ENCODE results near the gene RPS6KA5. TPM values are rescaled to one million over a fixed set of nuclear protein-coding genes. Genes with fewer than 3 reads are reported as not detected.

RPS6KA5 gene
- total RNA-seq, 1 donor from 2014 or later = 1.0 TPM

- no peak overlapping the region for H3K27ac ChIP-seq (ENCODE audit: low read depth, low read length)
- no peaks in the 10 kb centered on the region for H3K4me1 Mint-ChIP-seq (ENCODE audit: low read depth, unreplicated experiment)
- H3K36me3 ChIP-seq (ENCODE audit: insufficient read depth, low read length) = no peaks in the 10 kb centered on the region
- DNase-seq (ENCODE audit: low read depth) = no peak
- H3K4me1 ChIP-seq (ENCODE audit: insufficient read depth, low read length) = no peaks in the 10 kb centered on the region
- H3K36me3 Mint-ChIP-seq (ENCODE audit: low read depth, unreplicated experiment) = no peaks in the 10 kb centered on the region
- H3K9me3 Mint-ChIP-seq (ENCODE audit: unreplicated experiment) = no peaks in the 10 kb centered on the region
- H3K4me3 Mint-ChIP-seq (ENCODE audit: unreplicated experiment) = no peak overlapping the region
- H3K27me3 ChIP-seq (ENCODE audit: insufficient read depth, low read length) = no peaks in the 10 kb centered on the region
- no peak overlapping the region for H3K4me2 ChIP-seq (ENCODE audit: low read length)
- no peak overlapping the region for H3K27ac Mint-ChIP-seq (ENCODE audit: unreplicated experiment)
- H3K79me2 ChIP-seq (ENCODE audit: insufficient read depth, low read length) = no peaks in the 10 kb centered on the region
- H3K4me3 ChIP-seq (ENCODE audit: insufficient read depth, low read depth, low read length) = no peak overlapping the region
- H3K9ac ChIP-seq (ENCODE audit: low read length) = no peak overlapping the region
- TF ChIP-seq, protein P1, sequence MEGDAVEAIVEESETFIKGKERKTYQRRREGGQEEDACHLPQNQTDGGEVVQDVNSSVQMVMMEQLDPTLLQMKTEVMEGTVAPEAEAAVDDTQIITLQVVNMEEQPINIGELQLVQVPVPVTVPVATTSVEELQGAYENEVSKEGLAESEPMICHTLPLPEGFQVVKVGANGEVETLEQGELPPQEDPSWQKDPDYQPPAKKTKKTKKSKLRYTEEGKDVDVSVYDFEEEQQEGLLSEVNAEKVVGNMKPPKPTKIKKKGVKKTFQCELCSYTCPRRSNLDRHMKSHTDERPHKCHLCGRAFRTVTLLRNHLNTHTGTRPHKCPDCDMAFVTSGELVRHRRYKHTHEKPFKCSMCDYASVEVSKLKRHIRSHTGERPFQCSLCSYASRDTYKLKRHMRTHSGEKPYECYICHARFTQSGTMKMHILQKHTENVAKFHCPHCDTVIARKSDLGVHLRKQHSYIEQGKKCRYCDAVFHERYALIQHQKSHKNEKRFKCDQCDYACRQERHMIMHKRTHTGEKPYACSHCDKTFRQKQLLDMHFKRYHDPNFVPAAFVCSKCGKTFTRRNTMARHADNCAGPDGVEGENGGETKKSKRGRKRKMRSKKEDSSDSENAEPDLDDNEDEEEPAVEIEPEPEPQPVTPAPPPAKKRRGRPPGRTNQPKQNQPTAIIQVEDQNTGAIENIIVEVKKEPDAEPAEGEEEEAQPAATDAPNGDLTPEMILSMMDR (IDR thresholded peaks at IDR 0.05; ENCODE audit: insufficient read depth, low read depth, low read length) = no peak
- TF ChIP-seq EZH2 (IDR thresholded peaks at IDR 0.05; ENCODE audit: insufficient read depth, low read length) = no peak
- no peaks in the 10 kb centered on the region for H3K9me3 ChIP-seq (ENCODE audit: insufficient read depth, low read depth, low read length)
- FAIRE-seq = no peak
- no peaks in the 10 kb centered on the region for H3K27me3 Mint-ChIP-seq (ENCODE audit: low read depth, unreplicated experiment)
- no peaks in the 10 kb centered on the region for H4K20me1 ChIP-seq (ENCODE audit: insufficient read depth, low read length)
- H2AFZ ChIP-seq (ENCODE audit: low read depth, low read length) = no peak overlapping the region
These were observed 166.2 kb downstream of the RPS6KA5 start for GRCh38 chr14:90894241-90894640.

DNA sequence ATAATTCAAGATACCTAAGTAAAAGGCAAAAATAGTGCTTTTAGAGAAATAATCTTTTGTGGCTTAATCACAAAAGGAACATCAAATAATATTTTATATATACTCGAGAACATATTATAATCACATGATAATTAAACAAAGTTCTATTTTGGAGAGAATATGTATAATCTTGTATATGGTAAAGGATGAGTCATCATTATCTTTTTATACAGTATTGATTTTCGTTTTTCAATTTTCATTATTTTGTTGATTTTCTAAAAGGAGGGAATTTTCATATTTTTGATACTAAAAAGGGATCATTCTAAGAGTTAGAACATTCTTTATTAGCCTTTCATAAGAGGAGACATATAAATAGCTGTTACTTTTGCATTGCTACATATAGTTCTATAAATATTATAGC lies 166.9 kb downstream of the RPS6KA5 start:
- Mint-ChIP-seq H3K9me3 (ENCODE audit: unreplicated experiment) (no peaks in the 10 kb centered on the region), H3K27ac (ENCODE audit: unreplicated experiment) (no peak overlapping the region), H3K4me3 (ENCODE audit: unreplicated experiment) (no peak overlapping the region), H3K27me3 (ENCODE audit: low read depth, unreplicated experiment) (no peaks in the 10 kb centered on the region), H3K36me3 (ENCODE audit: low read depth, unreplicated experiment) (no peaks in the 10 kb centered on the region), H3K4me1 (ENCODE audit: low read depth, unreplicated experiment) (no peaks in the 10 kb centered on the region)
- Histone ChIP-seq H3K27ac (ENCODE audit: low read depth, low read length) (no peak overlapping the region), H2AFZ (ENCODE audit: low read depth, low read length) (no peak overlapping the region), H3K4me3 (ENCODE audit: insufficient read depth, low read depth, low read length) (no peak overlapping the region), H3K9me3 (ENCODE audit: insufficient read depth, low read depth, low read length) (no peaks in the 10 kb centered on the region), H3K36me3 (ENCODE audit: insufficient read depth, low read length) (no peaks in the 10 kb centered on the region), H4K20me1 (ENCODE audit: insufficient read depth, low read length) (no peaks in the 10 kb centered on the region), H3K4me2 (ENCODE audit: low read length) (no peak overlapping the region), H3K27me3 (ENCODE audit: insufficient read depth, low read length) (no peaks in the 10 kb centered on the region), H3K4me1 (ENCODE audit: insufficient read depth, low read length) (no peaks in the 10 kb centered on the region), H3K79me2 (ENCODE audit: insufficient read depth, low read length) (no peaks in the 10 kb centered on the region), H3K9ac (ENCODE audit: low read length) (no peak overlapping the region)
- DNase-seq (ENCODE audit: low read depth) = no peak
- FAIRE-seq = no peak
- TF ChIP-seq EZH2 (IDR thresholded peaks at IDR 0.05; ENCODE audit: insufficient read depth, low read length) = no peak
- TF ChIP-seq, protein P1 (IDR thresholded peaks at IDR 0.05; ENCODE audit: insufficient read depth, low read depth, low read length) = no peak

DNA sequence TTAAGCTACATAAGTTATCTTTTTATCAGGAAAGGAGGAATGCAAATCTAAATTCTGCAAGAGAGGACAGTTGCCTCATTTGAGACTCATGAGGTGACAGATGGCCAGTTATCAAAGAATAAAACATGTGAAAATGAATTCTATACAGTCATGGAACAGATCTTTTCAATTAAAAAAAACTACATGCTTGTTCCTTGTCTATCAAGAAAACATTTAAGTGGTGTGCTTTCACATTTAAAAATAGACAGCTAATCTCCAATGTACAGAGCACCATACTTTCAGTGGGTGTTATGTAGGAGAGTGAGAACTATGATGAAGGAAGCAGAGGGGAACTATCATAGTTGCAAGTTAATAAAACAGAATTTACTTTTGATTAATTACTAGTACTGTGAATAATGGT lies 167.5 kb downstream of the RPS6KA5 start:
- TF ChIP-seq, protein P1 (IDR thresholded peaks at IDR 0.05; ENCODE audit: insufficient read depth, low read depth, low read length) = no peak
- TF ChIP-seq EZH2 (IDR thresholded peaks at IDR 0.05; ENCODE audit: insufficient read depth, low read length) = no peak
- Histone ChIP-seq H3K79me2 (ENCODE audit: insufficient read depth, low read length) (no peaks in the 10 kb centered on the region), H2AFZ (ENCODE audit: low read depth, low read length) (no peak overlapping the region), H3K4me1 (ENCODE audit: insufficient read depth, low read length) (no peaks in the 10 kb centered on the region), H3K27ac (ENCODE audit: low read depth, low read length) (no peak overlapping the region), H3K4me3 (ENCODE audit: insufficient read depth, low read depth, low read length) (no peak overlapping the region), H3K9me3 (ENCODE audit: insufficient read depth, low read depth, low read length) (no peaks in the 10 kb centered on the region), H3K4me2 (ENCODE audit: low read length) (no peak overlapping the region), H3K9ac (ENCODE audit: low read length) (no peak overlapping the region), H3K36me3 (ENCODE audit: insufficient read depth, low read length) (no peaks in the 10 kb centered on the region), H4K20me1 (ENCODE audit: insufficient read depth, low read length) (no peaks in the 10 kb centered on the region), H3K27me3 (ENCODE audit: insufficient read depth, low read length) (no peaks in the 10 kb centered on the region)
- FAIRE-seq = no peak
- H3K9me3 Mint-ChIP-seq (ENCODE audit: unreplicated experiment) = no peaks in the 10 kb centered on the region
- DNase-seq (ENCODE audit: low read depth) = no peak
- no peaks in the 10 kb centered on the region for H3K27me3 Mint-ChIP-seq (ENCODE audit: low read depth, unreplicated experiment)
- H3K27ac Mint-ChIP-seq (ENCODE audit: unreplicated experiment) = no peak overlapping the region
- H3K4me1 Mint-ChIP-seq (ENCODE audit: low read depth, unreplicated experiment) = no peaks in the 10 kb centered on the region
- H3K4me3 Mint-ChIP-seq (ENCODE audit: unreplicated experiment) = no peak overlapping the region
- H3K36me3 Mint-ChIP-seq (ENCODE audit: low read depth, unreplicated experiment) = no peaks in the 10 kb centered on the region

Data from astrocyte (in vitro differentiated cells and primary cell).